HEK293 (cell line): ENCODE measurements around the gene C5.

ENCODE experiments used
- ZNF398 ChIP-seq: fragments of 450-650 bp; formaldehyde crosslinking; IDR thresholded peaks from 2 replicates; pipeline ENCODE4 v1.5.1; 2017; ENCODE audit warnings: missing biosample characterization, missing genetic modification characterization
- ZSCAN16 ChIP-seq: fragments of 450-650 bp; formaldehyde crosslinking; IDR thresholded peaks from 2 replicates; pipeline ENCODE4 v1.5.1; 2016; ENCODE audit warnings: missing biosample characterization, missing genetic modification characterization
- TF ChIP-seq, protein P1 (sequence below): sonication (generic); formaldehyde crosslinking; IDR thresholded peaks from 2 replicates; pipeline ENCODE4 v1.8.1; 2022; ENCODE audit warnings: mild to moderate bottlenecking, moderate library complexity, missing genetic modification reagents
- TF ChIP-seq, protein P2 (sequence below): fragments of 450-650 bp; formaldehyde crosslinking; IDR thresholded peaks from 2 replicates; pipeline ENCODE4 v1.5.1; 2016; ENCODE audit warnings: missing biosample characterization, missing genetic modification characterization

DNA sequence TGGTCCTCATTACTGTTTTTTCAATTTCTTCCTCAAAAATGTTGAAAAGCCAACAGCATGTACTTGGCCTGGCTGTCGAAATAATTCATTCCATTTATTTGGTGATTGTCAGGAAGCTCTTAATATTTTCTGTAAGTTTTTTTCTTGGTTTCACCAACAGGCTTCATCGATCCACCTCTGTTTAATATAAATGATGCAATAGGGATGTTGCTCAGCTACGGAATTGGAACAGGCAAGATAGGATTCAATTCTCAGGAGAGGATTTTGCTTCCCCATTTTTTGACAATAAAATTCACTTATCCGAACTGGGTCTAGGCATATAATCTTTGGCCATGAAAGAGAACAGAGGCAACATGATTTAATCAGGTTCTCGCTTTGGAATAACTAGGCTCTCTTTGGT is 30.8 kb downstream of the C5 start:
- TF ChIP-seq, protein P1, sequence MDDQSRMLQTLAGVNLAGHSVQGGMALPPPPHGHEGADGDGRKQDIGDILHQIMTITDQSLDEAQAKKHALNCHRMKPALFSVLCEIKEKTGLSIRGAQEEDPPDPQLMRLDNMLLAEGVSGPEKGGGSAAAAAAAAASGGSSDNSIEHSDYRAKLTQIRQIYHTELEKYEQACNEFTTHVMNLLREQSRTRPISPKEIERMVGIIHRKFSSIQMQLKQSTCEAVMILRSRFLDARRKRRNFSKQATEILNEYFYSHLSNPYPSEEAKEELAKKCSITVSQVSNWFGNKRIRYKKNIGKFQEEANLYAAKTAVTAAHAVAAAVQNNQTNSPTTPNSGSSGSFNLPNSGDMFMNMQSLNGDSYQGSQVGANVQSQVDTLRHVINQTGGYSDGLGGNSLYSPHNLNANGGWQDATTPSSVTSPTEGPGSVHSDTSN (CRISPR knock-in tag) = no peak
- TF ChIP-seq ZNF398 (tag by site-specific recombination) (no peak), ZSCAN16 (tag by site-specific recombination) (no peak)
- TF ChIP-seq, protein P2, sequence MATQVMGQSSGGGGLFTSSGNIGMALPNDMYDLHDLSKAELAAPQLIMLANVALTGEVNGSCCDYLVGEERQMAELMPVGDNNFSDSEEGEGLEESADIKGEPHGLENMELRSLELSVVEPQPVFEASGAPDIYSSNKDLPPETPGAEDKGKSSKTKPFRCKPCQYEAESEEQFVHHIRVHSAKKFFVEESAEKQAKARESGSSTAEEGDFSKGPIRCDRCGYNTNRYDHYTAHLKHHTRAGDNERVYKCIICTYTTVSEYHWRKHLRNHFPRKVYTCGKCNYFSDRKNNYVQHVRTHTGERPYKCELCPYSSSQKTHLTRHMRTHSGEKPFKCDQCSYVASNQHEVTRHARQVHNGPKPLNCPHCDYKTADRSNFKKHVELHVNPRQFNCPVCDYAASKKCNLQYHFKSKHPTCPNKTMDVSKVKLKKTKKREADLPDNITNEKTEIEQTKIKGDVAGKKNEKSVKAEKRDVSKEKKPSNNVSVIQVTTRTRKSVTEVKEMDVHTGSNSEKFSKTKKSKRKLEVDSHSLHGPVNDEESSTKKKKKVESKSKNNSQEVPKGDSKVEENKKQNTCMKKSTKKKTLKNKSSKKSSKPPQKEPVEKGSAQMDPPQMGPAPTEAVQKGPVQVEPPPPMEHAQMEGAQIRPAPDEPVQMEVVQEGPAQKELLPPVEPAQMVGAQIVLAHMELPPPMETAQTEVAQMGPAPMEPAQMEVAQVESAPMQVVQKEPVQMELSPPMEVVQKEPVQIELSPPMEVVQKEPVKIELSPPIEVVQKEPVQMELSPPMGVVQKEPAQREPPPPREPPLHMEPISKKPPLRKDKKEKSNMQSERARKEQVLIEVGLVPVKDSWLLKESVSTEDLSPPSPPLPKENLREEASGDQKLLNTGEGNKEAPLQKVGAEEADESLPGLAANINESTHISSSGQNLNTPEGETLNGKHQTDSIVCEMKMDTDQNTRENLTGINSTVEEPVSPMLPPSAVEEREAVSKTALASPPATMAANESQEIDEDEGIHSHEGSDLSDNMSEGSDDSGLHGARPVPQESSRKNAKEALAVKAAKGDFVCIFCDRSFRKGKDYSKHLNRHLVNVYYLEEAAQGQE (tag by site-specific recombination) = no peak
